ENCODE measurements around the gene CMC2. TPM values are rescaled to one million over a fixed set of nuclear protein-coding genes. Genes with fewer than 3 reads are reported as not detected.

CMC2 gene
- total and polyA plus RNA-seq, 2 of the 8 experiments (the other 6 are each of a cell fraction or from before 2014, with no cell fraction given), result 66.6 to 116 TPM

GRCh38 chr16:80989801-80990200, 16.9 kb downstream of the CMC2 start:
- no peaks in the 10 kb centered on the region for H3K23me2 ChIP-seq (ENCODE audit: low read depth, low read length)
- no peak overlapping the region for H3K23ac ChIP-seq (ENCODE audit: insufficient read length)
- no peak overlapping the region for H4K5ac ChIP-seq (ENCODE audit: insufficient read length, low read depth, low read length)
- peaks cover 0 to 9% (median 4%) of the 10 kb centered on the region in 4 experiments; a peak in 5 of 7 replicates for H3K4me1 ChIP-seq (replicated peaks in 1 of 4; ENCODE audit: control insufficient read depth in 3 of 4, insufficient read depth in 4 of 4, low read length in 3 of 4)
- H4K91ac ChIP-seq (replicated peaks; ENCODE audit: insufficient read length, low read length), result no peak overlapping the region
- H3K4ac ChIP-seq (replicated peaks; ENCODE audit: insufficient read length, low read depth, low read length), result no peak overlapping the region
- H3K56ac ChIP-seq (replicated peaks; ENCODE audit: insufficient read length, low read depth, low read length), result no peak overlapping the region
- H3K4me2 ChIP-seq (ENCODE audit: insufficient read depth in 1 of 2, low read depth in 2 of 2, low read length in 2 of 2), result no peak overlapping the region
- no peaks in the 10 kb centered on the region for H3K9me3 ChIP-seq (ENCODE audit: insufficient read depth in 2 of 2, low read depth in 1 of 2, low read length in 1 of 2)
- H2BK12ac ChIP-seq (ENCODE audit: low read depth, low read length), result no peak overlapping the region
- no peak overlapping the region for H2BK5ac ChIP-seq (ENCODE audit: low read depth, low read length)
- FAIRE-seq (no peak), DNase-seq (ENCODE audit: low read depth in 1 of 2, low spot score in 2 of 2) (no peak)
- H3K27me3 ChIP-seq (replicated peaks in 1 of 4; ENCODE audit: control insufficient read depth in 3 of 4, extremely low read depth in 1 of 4, insufficient read depth in 3 of 4, low read length in 3 of 4), result peaks cover 0 to 4% (median 0%) of the 10 kb centered on the region in 4 experiments; a peak in 3 of 7 replicates
- no peak overlapping the region for H3K14ac ChIP-seq (ENCODE audit: insufficient read length)
- H2BK20ac ChIP-seq (ENCODE audit: low read length), result no peak overlapping the region
- ChIA-PET POLR2A (ENCODE audit: partially characterized antibody) (no interaction called here), CTCF (ENCODE audit: partially characterized antibody) (interaction anchor here (1.4 to 10.6 kb wide), 2 partner anchors 13 to 61 kb away, joined by 3 to 83 read pairs; no protein-coding TSS in a partner anchor)
- H2AFZ ChIP-seq (ENCODE audit: low read length), result no peak overlapping the region
- H3K27ac ChIP-seq (ENCODE audit: low read depth, low read length), result no peak overlapping the region
- H4K20me1 ChIP-seq (replicated peaks in 1 of 2; ENCODE audit: control insufficient read depth in 1 of 2, insufficient read depth in 2 of 2, low read length in 2 of 2), result peaks cover 17% of the 10 kb centered on the region in 2 experiments
- no peak for TF ChIP-seq POU5F1 (IDR thresholded peaks at IDR 0.05; ENCODE audit: low read depth, low read length)
- TF ChIP-seq TEAD4 (IDR thresholded peaks at IDR 0.05; ENCODE audit: low read depth, low read length), result no peak
- no peak for TF ChIP-seq NRF1 (IDR thresholded peaks at IDR 0.05; ENCODE audit: low read depth, low read length)
- TF ChIP-seq SP1 (IDR thresholded peaks at IDR 0.05; ENCODE audit: low read depth, low read length), result no peak
- TF ChIP-seq POLR2A (IDR thresholded peaks at IDR 0.05; ENCODE audit: control extremely low read depth in 1 of 2, low read depth in 2 of 2, low read length in 2 of 2), result no peak
- TF ChIP-seq EGR1 (IDR thresholded peaks at IDR 0.05; ENCODE audit: borderline replicate concordance, low read depth, low read length), result no peak
- TF ChIP-seq CBX5 (IDR thresholded peaks at IDR 0.05; ENCODE audit: low read depth, low read length), result no peak
- TF ChIP-seq EZH2 (IDR thresholded peaks at IDR 0.05; ENCODE audit: low read depth, low read length, severe bottlenecking), result no peak
- TF ChIP-seq CTBP2 (IDR thresholded peaks at IDR 0.05; ENCODE audit: borderline replicate concordance, insufficient read depth, insufficient read length, low read length), result no peak
- TF ChIP-seq ZNF274 (IDR thresholded peaks at IDR 0.05; ENCODE audit: borderline replicate concordance, extremely low read depth, low read length), result no peak
- no peak for TF ChIP-seq NANOG (IDR thresholded peaks at IDR 0.05; ENCODE audit: insufficient read depth, low read depth, low read length, poor library complexity, severe bottlenecking)
- TF ChIP-seq RAD21 (IDR thresholded peaks at IDR 0.05 in 1 of 2, conservative IDR thresholded peaks at IDR 0.05 in 1 of 2; ENCODE audit: low read depth in 2 of 2, low read length in 2 of 2), result no peak
- TF ChIP-seq RFX5 (IDR thresholded peaks at IDR 0.05; ENCODE audit: borderline replicate concordance, low read depth, low read length), result no peak
- WGBS, 2 experiments (ENCODE audit: extremely low coverage in 1 of 2, insufficient coverage in 1 of 2, insufficient read length in 1 of 2, insufficient replicate concordance in 2 of 2, low coverage in 1 of 2, low lambda C conversion rate in 2 of 2, missing lambda C conversion rate in 1 of 2), result 42% methylated on average over 2 of the region's 2 CpGs; no CpG with 5 or more reads in 1 of the 2 experiments
- H3K79me2 ChIP-seq (ENCODE audit: control insufficient read depth in 1 of 2, insufficient read depth in 2 of 2, low read length in 2 of 2), result peaks cover 0 to 26% of the 10 kb centered on the region in 2 experiments; a peak in 1 of 4 replicates
- no peak overlapping the region for H3K18ac ChIP-seq (ENCODE audit: extremely low read depth, low read length)
- H4K8ac ChIP-seq (ENCODE audit: extremely low read depth, insufficient read depth, low read length), result no peak overlapping the region
- peaks cover 2% of the 10 kb centered on the region for H3K79me1 ChIP-seq (ENCODE audit: low read depth, low read length)
- H2BK120ac ChIP-seq (replicated peaks; ENCODE audit: low read depth, low read length), result no peak overlapping the region
- no peak overlapping the region for H2AK5ac ChIP-seq (ENCODE audit: low read depth, low read length)
- H3K9ac ChIP-seq (replicated peaks in 1 of 4; ENCODE audit: extremely low read depth in 1 of 4, low read depth in 3 of 4, low read length in 3 of 4), result no peak overlapping the region
- no peaks in the 10 kb centered on the region for H3K36me3 ChIP-seq (ENCODE audit: control insufficient read depth in 2 of 4, insufficient read depth in 4 of 4, low read length in 3 of 4)
- no peak overlapping the region for H2BK15ac ChIP-seq (ENCODE audit: low read length)
- H3K4me3 ChIP-seq (ENCODE audit: extremely low read depth in 1 of 4, insufficient read depth in 2 of 4, low read depth in 3 of 4, low read length in 4 of 4), result no peak overlapping the region
